Bronchial epithelial cell (primary cell): ENCODE data around the gene S1PR3. TPM values are rescaled to one million over a fixed set of nuclear protein-coding genes. Genes with fewer than 3 reads are reported as not detected.

Experiments used
- DNase-seq: peaks from one replicate; pipeline ENCODE4 v3.0.0-alpha.2; 2010; ENCODE audit warnings: low read depth
- FAIRE-seq: peaks from 2 replicates; lab custom pipeline; 2011; peaks lifted over from hg19 to GRCh38; lab: Jason Lieb, UNC
- H3K27me3 ChIP-seq: 2 replicates; pipeline ENCODE4 v1.5.1; 2011; ENCODE audit warnings: low read length; ENCODE audit not compliant: control insufficient read depth, insufficient read depth
- H3K36me3 ChIP-seq: 2 replicates; pipeline ENCODE4 v1.5.1; 2011; ENCODE audit warnings: low read length; ENCODE audit not compliant: control insufficient read depth, insufficient read depth
- H3K4me3 ChIP-seq: 2 replicates; pipeline ENCODE4 v1.5.1; 2011; ENCODE audit warnings: mild to moderate bottlenecking, low read depth, low read length, control low read depth
- total RNA-seq: library from RNA; depleted of rRNA; stranded (reverse); fragments of >200 nt; gene quantifications from 2 replicates; pipeline ENCODE4 v1.2.1, GENCODE V29; 2014
- TF ChIP-seq, protein P1 (sequence below): IDR thresholded peaks from 2 replicates; pipeline ENCODE4 v1.5.1; 2011; ENCODE audit warnings: mild to moderate bottlenecking, moderate library complexity, low read length, control low read depth, inconsistent platforms; ENCODE audit not compliant: insufficient read depth, severe bottlenecking

The S1PR3 gene
- total RNA-seq, 1 donor from 2014 or later: 0.79 TPM

GRCh38 chr9:89039664-89040063 is 48.4 kb downstream of the S1PR3 start:
- no peaks in the 10 kb centered on the region for H3K27me3 ChIP-seq
- FAIRE-seq: peak; percentile 50
- TF ChIP-seq, protein P1, sequence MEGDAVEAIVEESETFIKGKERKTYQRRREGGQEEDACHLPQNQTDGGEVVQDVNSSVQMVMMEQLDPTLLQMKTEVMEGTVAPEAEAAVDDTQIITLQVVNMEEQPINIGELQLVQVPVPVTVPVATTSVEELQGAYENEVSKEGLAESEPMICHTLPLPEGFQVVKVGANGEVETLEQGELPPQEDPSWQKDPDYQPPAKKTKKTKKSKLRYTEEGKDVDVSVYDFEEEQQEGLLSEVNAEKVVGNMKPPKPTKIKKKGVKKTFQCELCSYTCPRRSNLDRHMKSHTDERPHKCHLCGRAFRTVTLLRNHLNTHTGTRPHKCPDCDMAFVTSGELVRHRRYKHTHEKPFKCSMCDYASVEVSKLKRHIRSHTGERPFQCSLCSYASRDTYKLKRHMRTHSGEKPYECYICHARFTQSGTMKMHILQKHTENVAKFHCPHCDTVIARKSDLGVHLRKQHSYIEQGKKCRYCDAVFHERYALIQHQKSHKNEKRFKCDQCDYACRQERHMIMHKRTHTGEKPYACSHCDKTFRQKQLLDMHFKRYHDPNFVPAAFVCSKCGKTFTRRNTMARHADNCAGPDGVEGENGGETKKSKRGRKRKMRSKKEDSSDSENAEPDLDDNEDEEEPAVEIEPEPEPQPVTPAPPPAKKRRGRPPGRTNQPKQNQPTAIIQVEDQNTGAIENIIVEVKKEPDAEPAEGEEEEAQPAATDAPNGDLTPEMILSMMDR: no peak
- H3K4me3 ChIP-seq: no peak overlapping the region
- no peaks in the 10 kb centered on the region for H3K36me3 ChIP-seq
- no peak for DNase-seq

DNA sequence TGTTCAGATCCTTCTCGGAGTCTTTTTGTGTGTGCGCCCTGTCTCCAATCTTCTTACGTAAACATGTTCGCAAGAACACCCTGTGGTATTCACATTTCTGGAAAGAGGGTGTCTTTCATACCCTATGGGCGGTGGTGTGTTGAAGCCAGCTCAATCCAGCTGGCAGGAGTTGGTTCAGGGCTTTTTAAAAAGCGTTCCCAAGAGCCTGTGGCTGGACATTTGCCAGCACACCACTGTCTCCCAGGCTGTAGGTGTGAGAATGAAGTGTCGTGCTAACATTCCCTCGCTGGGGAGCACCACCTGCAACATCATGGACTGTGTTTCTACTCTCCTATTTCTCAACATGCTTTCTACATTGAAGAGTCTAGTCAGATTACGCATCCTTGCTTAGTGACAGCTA is 51.7 kb downstream of the S1PR3 start:
- no peak for FAIRE-seq
- TF ChIP-seq, protein P1: no peak
- Histone ChIP-seq H3K36me3 (no peaks in the 10 kb centered on the region), H3K4me3 (no peak overlapping the region), H3K27me3 (no peaks in the 10 kb centered on the region)
- DNase-seq: no peak

DNA sequence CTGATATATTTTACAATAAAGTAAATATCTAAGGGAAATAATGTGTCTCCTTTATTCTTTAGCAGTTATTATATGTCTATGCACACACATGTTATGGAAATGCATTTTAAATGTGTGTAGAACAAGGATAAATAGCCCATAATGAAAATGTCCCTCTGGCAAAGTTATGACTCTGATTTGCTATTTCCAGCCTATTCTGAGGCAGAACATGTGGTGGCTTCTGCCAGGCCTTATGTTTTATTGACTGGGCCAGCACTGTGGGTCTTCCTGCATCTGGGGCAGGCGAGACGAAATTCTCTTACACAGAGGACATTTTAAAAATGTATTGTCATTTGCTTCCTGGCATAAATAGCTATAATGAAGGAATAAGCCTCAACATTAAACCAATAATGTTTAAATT is 52.8 kb downstream of the S1PR3 start:
- FAIRE-seq (no peak), DNase-seq (no peak)
- Histone ChIP-seq H3K4me3 (no peak overlapping the region), H3K27me3 (no peaks in the 10 kb centered on the region), H3K36me3 (no peaks in the 10 kb centered on the region)
- TF ChIP-seq, protein P1: no peak

DNA sequence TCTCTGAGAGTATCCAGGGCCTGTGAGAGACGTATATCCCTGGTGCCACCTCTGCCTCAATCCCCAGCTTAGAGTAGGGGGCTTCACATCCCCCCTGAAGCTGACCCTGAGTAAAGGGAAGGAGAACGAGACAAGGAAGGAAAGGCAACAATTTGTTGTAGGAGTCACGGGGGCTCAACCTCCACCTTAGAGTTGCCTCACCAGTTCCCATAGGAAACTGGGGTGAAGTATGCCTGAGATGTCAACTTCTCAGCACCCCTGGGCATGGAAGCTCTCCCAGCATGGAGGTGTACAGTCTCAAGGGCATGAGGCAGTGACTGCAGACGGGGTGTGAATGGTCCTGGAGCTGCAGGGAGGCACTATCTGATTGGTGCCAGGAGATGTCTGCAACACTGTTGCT is 53.6 kb downstream of the S1PR3 start:
- DNase-seq: no peak
- no peaks in the 10 kb centered on the region for H3K27me3 ChIP-seq
- H3K36me3 ChIP-seq: no peaks in the 10 kb centered on the region
- H3K4me3 ChIP-seq: no peak overlapping the region
- FAIRE-seq: no peak
- TF ChIP-seq, protein P1: no peak

DNA sequence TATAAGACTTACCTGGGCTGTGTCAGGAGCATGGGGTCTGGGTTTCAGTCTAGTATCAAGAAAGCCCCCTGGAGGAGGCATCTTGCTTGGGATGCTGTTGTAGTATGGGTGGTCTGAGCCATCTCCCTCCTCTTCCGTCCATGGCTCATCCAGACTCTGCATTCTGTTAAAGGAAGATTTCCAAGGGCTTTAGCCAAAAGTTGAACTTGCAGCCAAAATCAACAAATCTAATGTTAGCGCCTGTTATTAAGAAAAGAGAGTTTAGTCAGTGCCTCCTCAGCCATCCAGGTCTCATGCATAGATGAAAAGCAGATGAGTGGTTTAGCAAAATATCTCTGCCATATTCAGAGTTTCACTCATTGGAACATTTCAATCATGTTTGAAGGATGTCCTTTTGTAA is 55.6 kb downstream of the S1PR3 start:
- Histone ChIP-seq H3K36me3 (no peaks in the 10 kb centered on the region), H3K4me3 (no peak overlapping the region), H3K27me3 (no peaks in the 10 kb centered on the region)
- FAIRE-seq: no peak
- TF ChIP-seq, protein P1: no peak
- no peak for DNase-seq

- Histone ChIP-seq H3K36me3 (no peaks in the 10 kb centered on the region), H3K27me3 (no peaks in the 10 kb centered on the region), H3K4me3 (no peak overlapping the region)
- FAIRE-seq (no peak), DNase-seq (no peak)
- TF ChIP-seq, protein P1: no peak
These were observed 56.4 kb downstream of the S1PR3 start for GRCh38 chr9:89047667-89048066.
